ENCODE data around the gene CCDC92B. TPM values are rescaled to one million over a fixed set of nuclear protein-coding genes. Genes with fewer than 3 reads are reported as not detected.

CCDC92B gene
- total RNA-seq, 1 experiment from 2014 or later, result not detected

DNA sequence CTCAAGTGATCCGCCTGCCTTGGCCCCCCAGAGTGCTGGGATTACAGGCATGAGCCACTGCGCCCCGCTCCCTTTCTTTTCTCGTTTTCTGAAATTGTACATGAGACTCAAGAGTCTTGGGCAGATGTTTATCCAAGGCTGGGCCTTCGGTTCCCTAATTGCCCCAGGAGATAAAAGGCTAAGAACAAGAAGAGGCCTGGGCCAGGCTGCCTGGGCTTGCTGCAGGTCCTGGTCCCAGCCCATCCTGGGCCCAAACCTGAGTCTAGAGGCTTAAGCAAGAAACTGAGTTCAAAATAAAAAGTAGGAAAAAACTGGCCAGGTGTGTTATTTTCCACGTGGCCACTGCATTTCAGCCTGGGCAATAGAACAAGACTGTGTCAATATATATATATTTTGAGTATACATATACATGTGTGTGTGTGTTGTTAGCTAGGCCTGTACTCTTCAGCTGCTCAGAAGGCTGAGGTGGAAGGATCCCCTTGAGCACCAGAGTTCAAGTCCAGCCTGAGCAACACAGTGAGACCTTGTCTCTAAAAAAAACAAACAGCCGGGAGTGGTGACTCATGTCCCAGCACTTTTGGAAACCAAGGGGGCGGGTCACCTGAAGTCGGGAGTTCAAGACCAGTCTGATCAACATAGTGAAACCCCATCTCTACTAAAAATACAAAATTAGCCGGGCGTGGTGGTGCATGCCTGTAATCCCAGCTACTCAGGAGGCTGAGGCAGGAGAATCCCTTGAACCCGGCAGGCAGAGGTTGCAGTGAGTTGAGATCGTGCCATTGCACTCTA is 31.1 kb downstream of the CCDC92B start:
- Histone ChIP-seq H3K27ac (no peak overlapping the region), H3K36me3 (no peaks in the 10 kb centered on the region), H3K9me3 (replicated peaks) (no peaks in the 10 kb centered on the region), H3K4me3 (no peak overlapping the region), H3K27me3 (no peaks in the 10 kb centered on the region), H3K4me1 (no peaks in the 10 kb centered on the region)
- DNase-seq, result no peak

DNA sequence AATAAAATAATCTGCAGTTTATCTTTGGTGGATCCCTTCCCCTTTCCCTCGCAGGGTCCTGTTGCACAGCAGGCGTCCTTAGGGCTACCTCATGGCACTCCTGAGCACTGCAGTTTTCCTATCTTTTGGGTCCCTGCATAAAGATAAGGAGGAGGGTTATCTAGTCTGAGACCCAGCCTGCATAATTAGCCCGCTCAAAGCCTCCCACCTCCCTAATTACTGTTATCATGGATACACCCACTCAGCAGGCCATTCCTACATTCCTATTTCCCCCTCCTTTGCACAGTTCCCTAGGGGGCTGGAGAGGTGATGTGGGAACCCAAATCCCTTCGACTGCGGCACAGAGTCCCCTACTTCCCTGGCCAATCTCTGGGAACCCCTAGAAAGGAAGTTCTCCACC is 32.8 kb downstream of the CCDC92B start:
- no peak for DNase-seq
- Histone ChIP-seq H3K27ac (no peak overlapping the region), H3K4me1 (no peaks in the 10 kb centered on the region), H3K27me3 (no peaks in the 10 kb centered on the region), H3K36me3 (no peaks in the 10 kb centered on the region), H3K9me3 (replicated peaks) (no peaks in the 10 kb centered on the region), H3K4me3 (no peak overlapping the region)

DNA sequence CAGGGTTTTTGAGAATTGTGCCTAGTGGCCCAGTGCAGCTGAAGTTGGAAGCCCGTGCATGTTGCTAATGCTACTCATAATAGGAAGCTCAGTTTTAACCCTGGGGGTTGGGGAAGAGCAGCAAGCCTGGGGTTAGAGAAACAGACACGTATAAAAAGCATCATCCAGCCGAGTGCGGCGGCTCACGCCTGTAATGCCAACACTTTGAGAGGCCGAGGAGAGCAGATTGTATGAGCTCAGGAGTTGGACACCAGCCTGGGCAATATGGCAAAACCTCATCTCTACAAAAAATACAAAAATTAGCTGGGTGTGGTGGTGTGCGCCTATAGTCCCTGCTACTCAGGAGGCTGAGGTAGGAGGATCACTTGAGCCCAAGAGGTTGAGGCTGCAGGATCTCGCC is 35.6 kb downstream of the CCDC92B start:
- Histone ChIP-seq H3K36me3 (no peaks in the 10 kb centered on the region), H3K27ac (no peak overlapping the region), H3K27me3 (no peaks in the 10 kb centered on the region)

DNA sequence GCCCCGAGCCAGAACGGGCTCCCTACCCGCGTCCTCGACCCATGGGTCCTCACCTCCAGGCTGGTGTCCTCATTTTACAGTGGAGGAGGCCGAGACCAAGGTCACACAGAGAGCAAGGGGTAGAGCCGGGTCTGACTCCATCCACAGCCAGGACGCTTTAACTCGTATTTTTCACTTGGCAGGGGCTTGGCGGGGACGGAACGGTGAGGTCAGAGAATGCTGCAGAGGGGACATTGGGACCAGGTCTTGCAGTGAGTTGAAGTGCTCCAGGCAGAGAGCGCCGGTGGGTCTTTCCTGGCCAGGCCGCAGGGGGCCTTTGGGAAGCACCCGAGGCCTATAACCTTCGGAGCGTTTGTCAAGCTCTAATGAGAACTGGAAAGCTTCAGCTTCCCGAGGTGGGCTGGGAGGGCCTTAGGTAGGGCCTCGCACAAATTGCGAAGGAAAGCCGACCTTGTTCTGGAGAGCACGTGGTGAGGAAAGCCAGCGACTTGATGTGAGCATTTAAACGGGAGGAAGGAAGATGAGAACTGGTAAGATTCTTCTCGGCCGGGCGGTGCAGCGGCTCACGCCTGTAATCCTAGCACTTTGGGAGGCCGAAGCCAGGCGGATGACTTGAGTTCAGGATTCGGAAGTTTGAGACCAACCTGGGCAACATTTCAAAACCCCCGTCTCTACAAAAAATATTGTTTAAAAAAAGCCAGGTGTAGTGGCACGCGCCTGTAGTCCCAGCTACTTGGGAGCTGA is 37.0 kb downstream of the CCDC92B start:
- peak overlapping the region; percentile 77 for H3K27ac ChIP-seq
- H3K36me3 ChIP-seq, result no peaks in the 10 kb centered on the region
- H3K4me3 ChIP-seq, result peak overlapping the region; percentile 68
- DNase-seq, result peak; percentile 22 to 35
- no peaks in the 10 kb centered on the region for H3K9me3 ChIP-seq (replicated peaks)
- H3K4me1 ChIP-seq, result no peaks in the 10 kb centered on the region
- H3K27me3 ChIP-seq, result no peaks in the 10 kb centered on the region

More for the DNA sequence above, 35.6 kb downstream of the CCDC92B start:
- Histone ChIP-seq H3K9me3 (replicated peaks) (no peaks in the 10 kb centered on the region), H3K4me3 (no peak overlapping the region), H3K4me1 (no peaks in the 10 kb centered on the region)
- DNase-seq, result no peak

DNA sequence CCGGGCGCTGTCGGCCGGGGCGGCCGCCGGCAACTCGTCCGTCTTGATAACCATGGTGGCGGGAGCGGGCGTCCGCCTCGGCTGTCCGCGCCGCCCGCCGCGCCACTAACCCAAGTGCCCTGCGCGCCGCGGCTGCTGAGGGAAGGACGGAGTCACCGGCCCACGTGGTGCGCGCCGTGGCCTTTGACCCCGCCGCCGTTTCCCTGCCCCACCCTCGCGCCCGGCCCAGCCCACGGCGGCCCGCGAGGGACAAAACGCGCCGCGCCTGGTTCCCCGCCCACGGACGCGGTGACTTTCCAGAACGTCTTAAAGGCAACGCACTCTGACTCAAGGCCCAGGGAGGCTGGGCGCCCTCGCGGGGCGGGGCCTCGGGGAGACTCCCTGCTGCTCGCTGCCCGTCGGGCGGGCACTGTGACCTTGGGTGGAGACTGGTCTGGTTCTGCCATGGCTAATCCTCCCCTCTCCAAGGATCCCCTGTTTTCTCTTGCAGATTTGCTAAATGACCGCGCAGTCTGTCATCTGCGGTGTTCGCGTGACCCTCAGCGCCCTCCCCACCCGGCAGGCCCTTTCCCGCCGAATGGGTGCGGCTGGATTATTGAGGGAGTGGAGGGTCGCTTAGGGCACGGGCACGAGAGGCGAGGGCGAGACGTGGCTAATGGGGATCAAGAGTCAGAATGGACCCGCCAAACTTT is 37.7 kb downstream of the CCDC92B start, which contains the start of gene CLUH:
CLUH (minus strand) TSS at position 157 of the 692 bp plus-strand sequence; CDS start at position 54, 103 bp downstream.
- H3K4me1 ChIP-seq, result no peaks in the 10 kb centered on the region
- H3K36me3 ChIP-seq, result no peaks in the 10 kb centered on the region
- DNase-seq, result peak; percentile 85 to 90
- H3K27me3 ChIP-seq, result no peaks in the 10 kb centered on the region
- H3K4me3 ChIP-seq, result peak within 1 kb of the TSS; percentile 68
- H3K27ac ChIP-seq, result peak within 1 kb of the TSS; percentile 77
- no peaks in the 10 kb centered on the region for H3K9me3 ChIP-seq (replicated peaks)

DNA sequence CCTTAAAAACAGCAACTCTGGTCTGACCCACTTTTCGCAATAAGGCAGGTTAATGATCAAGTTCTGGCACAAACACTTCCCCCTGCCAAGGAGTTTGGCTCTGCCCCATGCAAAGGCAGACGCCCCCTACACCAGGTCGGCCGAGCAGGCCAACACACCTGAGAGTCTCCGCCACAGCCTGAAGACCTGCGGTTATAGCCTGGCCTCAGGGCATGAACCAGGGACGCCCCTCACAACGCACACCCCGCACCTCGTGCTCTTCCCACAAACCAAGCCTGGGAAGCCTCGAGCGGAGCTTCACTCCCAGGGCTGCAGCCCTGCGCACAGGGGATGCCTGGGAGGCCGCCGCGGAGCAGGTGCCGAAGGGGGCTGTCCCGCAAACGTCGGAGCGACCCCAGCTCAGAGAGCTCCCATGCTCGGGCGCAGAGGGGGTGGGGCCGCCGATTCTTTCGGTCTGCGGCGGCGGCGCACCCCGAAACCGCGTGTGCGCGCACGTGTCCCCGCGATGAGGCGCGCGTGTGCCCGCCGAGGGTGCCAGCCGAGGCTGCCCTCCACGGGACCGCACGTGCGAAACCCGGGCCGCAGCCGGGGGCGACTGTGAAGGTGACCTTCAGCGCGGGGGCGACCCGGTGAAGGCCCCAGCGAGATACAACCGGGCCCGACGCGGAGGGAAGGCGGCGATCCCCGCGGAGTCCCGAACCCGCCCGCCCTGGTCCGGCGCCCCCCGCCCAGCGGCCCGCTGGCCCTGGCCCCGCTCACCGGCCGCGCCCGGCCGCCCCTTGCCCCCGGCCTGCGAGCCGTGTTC is 38.4 kb downstream of the CCDC92B start:
- peak overlapping the region; percentile 47 for H3K27ac ChIP-seq
- no peaks in the 10 kb centered on the region for H3K27me3 ChIP-seq
- no peaks in the 10 kb centered on the region for H3K9me3 ChIP-seq (replicated peaks)
- no peaks in the 10 kb centered on the region for H3K4me1 ChIP-seq
- peak; percentile 20 to 22 for DNase-seq
- H3K4me3 ChIP-seq, result peak overlapping the region; percentile 68
- no peaks in the 10 kb centered on the region for H3K36me3 ChIP-seq

DNA sequence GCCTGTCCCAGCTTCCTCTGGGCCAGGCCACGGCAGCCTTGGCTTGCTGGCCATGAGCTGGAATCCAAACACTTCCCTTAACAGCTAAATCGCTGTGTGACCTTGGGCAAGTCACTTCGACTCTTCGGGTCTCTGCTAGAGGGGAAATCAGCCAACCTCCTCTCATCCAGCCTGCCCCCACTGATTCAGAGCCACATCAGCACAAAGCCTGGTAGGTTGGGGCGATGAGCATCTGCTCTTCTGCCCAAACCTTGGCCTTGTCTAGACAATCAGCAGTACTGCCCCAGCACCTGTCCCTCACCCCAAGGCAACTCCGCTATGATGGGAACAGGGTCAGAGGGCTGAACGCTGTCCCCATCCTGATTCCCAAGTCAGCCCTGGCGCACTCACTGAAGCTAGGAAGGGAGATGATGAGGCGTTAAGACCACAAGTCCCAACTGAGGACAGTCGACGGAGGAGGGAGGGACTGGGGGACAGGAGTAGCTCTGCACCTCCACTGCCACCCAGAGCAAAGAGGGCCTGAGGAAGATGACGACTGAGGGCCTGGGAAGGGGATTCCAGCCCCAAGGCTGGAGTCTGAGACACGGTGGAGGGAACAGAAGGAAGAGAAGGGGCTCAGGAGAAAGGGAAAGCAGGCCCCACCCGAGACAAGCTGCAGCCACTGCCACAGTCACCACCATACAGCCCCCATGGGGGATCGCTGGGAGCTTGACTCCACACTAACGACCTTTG is 39.2 kb downstream of the CCDC92B start:
- H3K4me1 ChIP-seq, result no peaks in the 10 kb centered on the region
- no peaks in the 10 kb centered on the region for H3K9me3 ChIP-seq (replicated peaks)
- H3K4me3 ChIP-seq, result peak overlapping the region; percentile 68
- H3K27me3 ChIP-seq, result no peaks in the 10 kb centered on the region
- DNase-seq, result no peak
- H3K36me3 ChIP-seq, result no peaks in the 10 kb centered on the region
- no peak overlapping the region for H3K27ac ChIP-seq

DNA sequence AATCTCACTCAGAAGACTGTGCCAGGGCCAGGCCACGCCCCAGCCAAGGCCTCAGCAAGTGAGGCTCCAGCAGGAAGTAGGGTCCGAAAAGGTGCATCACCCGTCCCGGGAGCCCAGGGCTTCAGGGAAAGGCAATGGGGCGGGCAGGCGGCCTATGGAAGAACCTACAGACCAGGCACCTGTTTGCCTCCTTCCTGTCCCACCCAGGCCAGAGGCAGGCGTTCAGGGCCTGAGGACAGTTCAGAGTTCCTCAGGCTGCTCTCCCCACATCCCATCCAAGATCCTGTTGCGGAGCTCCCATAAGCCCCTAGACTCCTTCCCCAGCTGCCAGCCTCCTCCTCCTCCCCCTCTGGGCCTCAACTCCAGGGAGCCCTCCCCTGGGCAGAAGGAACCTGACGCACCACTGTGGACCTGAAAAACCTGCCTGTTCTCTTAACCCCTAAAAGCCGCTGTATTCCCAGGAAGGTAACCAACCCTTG is 40.2 kb downstream of the CCDC92B start:
- Histone ChIP-seq H3K27ac (no peak overlapping the region), H3K4me1 (no peaks in the 10 kb centered on the region), H3K9me3 (replicated peaks) (no peaks in the 10 kb centered on the region), H3K4me3 (no peak overlapping the region), H3K27me3 (no peaks in the 10 kb centered on the region), H3K36me3 (no peaks in the 10 kb centered on the region)
- no peak for DNase-seq

DNA sequence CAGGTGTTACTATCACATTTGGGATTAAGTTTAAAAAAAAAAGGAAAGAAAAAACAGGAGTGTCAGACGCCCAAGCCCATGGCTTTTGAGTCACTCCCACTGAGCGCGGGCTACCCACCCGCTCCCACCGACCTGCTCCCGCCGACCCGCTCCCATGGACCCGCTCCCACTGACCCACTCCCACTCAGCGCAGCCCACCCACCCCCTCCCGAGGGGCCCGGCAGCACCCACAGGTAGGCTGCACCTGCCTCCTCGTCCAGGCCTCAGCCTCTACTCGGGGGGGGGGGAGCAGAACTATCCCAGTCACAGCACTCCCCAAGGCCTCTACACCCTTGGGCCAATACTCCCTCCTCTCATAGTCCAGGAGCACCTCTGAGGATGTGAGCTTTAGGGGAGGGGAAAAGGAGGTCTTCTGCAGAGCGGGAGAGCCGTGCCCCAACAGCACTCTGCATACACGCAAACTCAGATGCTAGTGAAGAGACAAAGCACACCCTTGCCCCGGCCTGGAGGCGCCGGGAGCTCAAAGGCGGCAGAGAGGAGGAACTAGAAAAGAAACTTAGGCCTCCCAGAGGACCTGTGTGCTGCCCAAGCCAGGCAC is 40.8 kb downstream of the CCDC92B start:
- H3K27ac ChIP-seq, result no peak overlapping the region
- H3K4me3 ChIP-seq, result no peak overlapping the region
- H3K36me3 ChIP-seq, result no peaks in the 10 kb centered on the region
- no peaks in the 10 kb centered on the region for H3K4me1 ChIP-seq
- H3K27me3 ChIP-seq, result no peaks in the 10 kb centered on the region
- no peaks in the 10 kb centered on the region for H3K9me3 ChIP-seq (replicated peaks)
- DNase-seq, result no peak

DNA sequence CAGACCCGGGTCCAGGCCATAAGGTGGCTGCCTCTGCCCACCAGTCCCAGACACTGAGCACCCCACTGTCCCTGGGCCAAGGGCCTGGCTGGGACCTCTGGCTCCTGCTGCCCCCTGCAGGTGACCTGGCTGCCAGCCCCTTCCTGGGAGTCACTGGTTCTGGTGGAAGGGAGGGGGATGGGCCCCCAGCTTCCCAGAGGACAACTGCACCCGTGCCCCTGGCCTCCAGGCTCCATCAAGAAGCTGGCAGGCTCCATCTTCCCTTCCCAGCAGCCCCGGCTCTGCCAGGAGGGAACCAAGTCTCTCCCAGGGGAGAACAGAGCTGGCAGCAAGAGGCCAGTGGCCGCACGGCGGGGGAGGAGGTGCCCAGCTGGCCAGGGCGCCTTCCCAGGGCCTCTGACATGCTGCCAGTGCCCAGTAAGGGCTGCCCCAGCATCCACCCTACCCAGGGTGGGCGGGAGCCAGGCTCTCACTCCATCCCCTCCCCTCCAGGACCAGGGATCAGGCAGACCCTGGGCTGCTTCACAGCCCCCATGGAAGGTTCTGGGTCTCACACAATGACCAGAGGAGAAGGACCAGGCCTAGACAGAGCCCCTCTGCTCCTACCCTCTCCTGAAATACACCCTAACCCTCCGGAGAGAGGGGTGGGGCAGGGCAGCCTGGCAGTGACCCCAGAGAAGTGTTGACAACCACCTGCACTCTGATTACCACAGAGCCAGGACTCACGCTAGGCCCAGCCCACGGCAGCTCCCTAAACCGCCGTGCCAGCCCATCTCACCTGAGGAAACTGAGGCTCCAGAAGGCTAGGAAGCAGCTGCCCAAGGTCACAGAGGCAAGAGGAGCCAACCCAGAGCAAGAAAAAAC is 41.5 kb downstream of the CCDC92B start:
- Histone ChIP-seq H3K36me3 (no peaks in the 10 kb centered on the region), H3K4me3 (no peak overlapping the region), H3K27ac (no peak overlapping the region), H3K4me1 (no peaks in the 10 kb centered on the region), H3K9me3 (replicated peaks) (no peaks in the 10 kb centered on the region), H3K27me3 (no peaks in the 10 kb centered on the region)
- peak; percentile 28 to 38 for DNase-seq

DNA sequence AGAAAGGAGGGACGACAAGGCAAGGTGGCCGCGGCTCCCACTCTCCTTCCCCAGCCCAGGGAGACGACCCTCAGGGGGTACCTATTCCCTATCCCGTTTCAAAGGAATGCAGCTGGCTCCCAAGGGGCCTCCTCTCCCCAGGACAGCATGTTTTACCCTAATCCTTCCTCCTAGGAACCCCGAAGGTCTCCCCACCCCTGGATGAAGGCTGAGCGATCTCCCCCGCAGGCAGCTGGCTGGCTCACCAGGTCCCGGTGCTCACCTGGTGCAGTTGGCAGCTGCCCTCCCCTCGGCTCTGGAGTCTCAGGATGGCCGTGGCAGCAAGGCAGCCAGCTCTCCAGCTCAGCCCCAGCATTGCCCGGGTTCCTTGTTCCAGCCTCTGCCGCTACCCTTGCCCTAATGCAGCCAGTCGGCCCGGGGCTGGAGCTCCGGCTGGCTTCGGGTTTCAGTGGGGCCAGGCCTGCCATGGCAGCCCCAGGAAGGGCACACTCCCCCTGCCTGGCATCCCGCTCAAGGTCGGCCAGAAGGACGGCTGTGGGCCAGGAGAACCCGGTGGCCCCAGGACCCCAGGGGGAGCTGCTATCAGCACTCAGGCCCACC is 42.4 kb downstream of the CCDC92B start:
- no peak for DNase-seq
- H3K27me3 ChIP-seq, result no peaks in the 10 kb centered on the region
- no peaks in the 10 kb centered on the region for H3K4me1 ChIP-seq
- no peaks in the 10 kb centered on the region for H3K9me3 ChIP-seq (replicated peaks)
- no peak overlapping the region for H3K4me3 ChIP-seq
- H3K36me3 ChIP-seq, result no peaks in the 10 kb centered on the region
- no peak overlapping the region for H3K27ac ChIP-seq
